Transverse colon (tissue), 4 donors: ENCODE measurements around the gene DOHH. TPM values are rescaled to one million over a fixed set of nuclear protein-coding genes. Genes with fewer than 3 reads are reported as not detected.

ENCODE experiments used
- DNase-seq: peaks from one replicate; pipeline ENCODE4 v3.0.0-alpha.2; 2019
- H3K27ac ChIP-seq, 4 donors: fragments of 200-600 bp; sonication (generic); 2 replicates each; pipeline ENCODE4 v1.5.1; 2016 to 2018; ENCODE audit warnings: inconsistent platforms in 4 of 4
- H3K27me3 ChIP-seq: fragments of 200-600 bp; sonication (generic); 2 replicates; pipeline ENCODE4 v1.5.1; 2017; ENCODE audit warnings: inconsistent platforms
- H3K36me3 ChIP-seq, 4 donors: fragments of 200-600 bp; sonication (generic); 2 replicates each; pipeline ENCODE4 v1.5.1; 2017 to 2019; ENCODE audit warnings: inconsistent platforms in 4 of 4
- H3K4me1 ChIP-seq, 4 donors: fragments of 200-600 bp; sonication (generic); 2 replicates each; pipeline ENCODE4 v1.5.1; 2017 to 2020; ENCODE audit warnings: inconsistent platforms in 4 of 4
- H3K4me3 ChIP-seq, 4 donors: fragments of 200-600 bp; sonication (generic); 1 replicate in 1 of 4; 2 replicates in 3 of 4; pipeline versions ENCODE4 v1.5.1 to v1.6.1; 2017 to 2019; ENCODE audit warnings: inconsistent platforms in 4 of 4
- H3K9me3 ChIP-seq, 2 donors: fragments of 200-600 bp; sonication (generic); 2 replicates each; pipeline ENCODE4 v1.5.1; 2017 to 2019; ENCODE audit warnings: inconsistent platforms in 2 of 2
- EP300 ChIP-seq: sonication (generic); formaldehyde crosslinking; IDR thresholded peaks from one replicate; pipeline ENCODE4 v1.6.1; 2017; ENCODE audit warnings: antibody characterized with exemption, low read depth
- POLR2A ChIP-seq: fragments of 450-650 bp; IDR thresholded peaks from one replicate; pipeline ENCODE4 v1.6.1; 2016; ENCODE audit warnings: antibody characterized with exemption, mild to moderate bottlenecking, moderate library complexity
- POLR2AphosphoS5 ChIP-seq, 3 donors: sonication (generic); formaldehyde crosslinking; IDR thresholded peaks; one replicate each; pipeline ENCODE4 v1.6.1; 2016; ENCODE audit warnings: antibody characterized with exemption in 3 of 3
- WGBS, 2 donors: methylation state at CpG; one replicate each; pipeline ENCODE4 v1.1.5; 2018; ENCODE audit warnings: low coverage in 1 of 2; 5-methylcytosine and 5-hydroxymethylcytosine counted together
- in situ Hi-C, 4 donors: fragments of 200-750 bp; cut with MboI; loops; one replicate each; pipeline versions ENCODE4 v1.15.0 to v1.15.1; 2017; ENCODE audit warnings: low sequenced_read_pairs in 3 of 4, low pct_ligation_motif_present in 1 of 4, low pct_unique_long_range_greater_than_20kb in 1 of 4
- intact Hi-C: fragments of 100-400 bp; cut with DNase I; formaldehyde crosslinking; loops from one replicate; pipeline ENCODE4 v1.15.1; 2023; ENCODE audit warnings: low total_unique reads
- total RNA-seq, 4 donors: library from RNA; depleted of rRNA; stranded (reverse); fragments of >200 nt; gene quantifications; one replicate each; pipeline ENCODE4 v1.1.0, GENCODE V29; 2016
- TF ChIP-seq, protein P1 (sequence below), 5 experiments: fragments of 200-600 bp in 3 of 5; fragments of 450-650 bp in 2 of 5; sonication (generic) in 3 of 5; IDR thresholded peaks; 1 replicate in 2 of 5; 2 replicates in 3 of 5; pipeline ENCODE4 v1.5.1; 2016 to 2017; ENCODE audit warnings: antibody characterized with exemption in 5 of 5, inconsistent platforms in 3 of 5, mild to moderate bottlenecking in 2 of 5, moderate library complexity in 1 of 5

The DOHH gene
- total RNA-seq, 4 donors from 2014 or later: 7.2 to 13.5 (median 10.8) TPM

DNA sequence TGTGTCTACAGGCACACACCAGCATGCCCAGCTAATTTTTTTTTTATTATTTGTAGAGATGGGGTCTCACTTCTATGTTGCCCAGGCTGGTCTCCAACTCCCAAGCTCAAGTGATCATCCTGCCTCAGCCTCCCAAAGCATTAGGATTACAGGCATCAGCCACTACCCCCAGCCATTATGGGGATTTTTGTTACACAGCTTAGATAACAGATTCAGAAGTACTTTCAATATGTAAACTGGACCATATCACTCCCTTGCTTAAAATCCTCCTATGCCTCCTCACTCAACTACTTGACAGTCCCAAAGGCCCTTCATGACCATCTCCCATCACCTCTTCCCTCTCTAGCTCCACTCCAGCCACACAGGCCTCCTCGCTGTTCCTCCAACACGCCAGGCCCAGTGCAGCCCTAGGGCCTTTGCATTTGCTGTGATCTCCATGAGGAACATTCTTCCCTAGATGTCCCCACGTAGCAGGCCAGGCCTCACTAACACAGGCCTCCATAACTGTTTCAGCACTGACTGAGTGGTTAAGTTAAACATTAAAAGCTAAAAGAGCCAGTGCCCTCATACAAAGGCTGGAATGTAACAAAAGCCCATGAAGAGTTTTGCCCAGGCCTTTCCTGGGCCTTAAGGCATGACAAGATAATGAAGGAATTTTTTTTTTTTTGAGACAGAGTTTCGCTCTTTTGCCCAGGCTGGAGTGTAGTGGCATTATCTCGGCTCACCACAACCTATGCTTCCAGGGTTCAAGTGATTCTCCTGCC, 2.5 kb downstream of the DOHH start:
- intact Hi-C loops: no loop called here
- 95 to 100% methylated on average over 3 to 5 of the region's 5 CpGs for WGBS, 2 donors
- H3K36me3 ChIP-seq: peaks cover 0 to 21% (median 2%) of the 10 kb centered on the region in 4 donors
- no peak for DNase-seq
- no peaks in the 10 kb centered on the region for H3K27me3 ChIP-seq
- TF ChIP-seq EP300: no peak
- no peak for TF ChIP-seq POLR2AphosphoS5 (IDR thresholded peaks at IDR 0.05)
- no peak for TF ChIP-seq POLR2A
- TF ChIP-seq, protein P1, sequence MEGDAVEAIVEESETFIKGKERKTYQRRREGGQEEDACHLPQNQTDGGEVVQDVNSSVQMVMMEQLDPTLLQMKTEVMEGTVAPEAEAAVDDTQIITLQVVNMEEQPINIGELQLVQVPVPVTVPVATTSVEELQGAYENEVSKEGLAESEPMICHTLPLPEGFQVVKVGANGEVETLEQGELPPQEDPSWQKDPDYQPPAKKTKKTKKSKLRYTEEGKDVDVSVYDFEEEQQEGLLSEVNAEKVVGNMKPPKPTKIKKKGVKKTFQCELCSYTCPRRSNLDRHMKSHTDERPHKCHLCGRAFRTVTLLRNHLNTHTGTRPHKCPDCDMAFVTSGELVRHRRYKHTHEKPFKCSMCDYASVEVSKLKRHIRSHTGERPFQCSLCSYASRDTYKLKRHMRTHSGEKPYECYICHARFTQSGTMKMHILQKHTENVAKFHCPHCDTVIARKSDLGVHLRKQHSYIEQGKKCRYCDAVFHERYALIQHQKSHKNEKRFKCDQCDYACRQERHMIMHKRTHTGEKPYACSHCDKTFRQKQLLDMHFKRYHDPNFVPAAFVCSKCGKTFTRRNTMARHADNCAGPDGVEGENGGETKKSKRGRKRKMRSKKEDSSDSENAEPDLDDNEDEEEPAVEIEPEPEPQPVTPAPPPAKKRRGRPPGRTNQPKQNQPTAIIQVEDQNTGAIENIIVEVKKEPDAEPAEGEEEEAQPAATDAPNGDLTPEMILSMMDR (IDR thresholded peaks at IDR 0.05): no peak
- no peak overlapping the region for H3K4me3 ChIP-seq
- peaks cover 0 to 20% (median 10%) of the 10 kb centered on the region in 4 donors for H3K4me1 ChIP-seq
- H3K27ac ChIP-seq: no peak overlapping the region
- H3K9me3 ChIP-seq: no peaks in the 10 kb centered on the region
- in situ Hi-C loops: no loop called here

DNA sequence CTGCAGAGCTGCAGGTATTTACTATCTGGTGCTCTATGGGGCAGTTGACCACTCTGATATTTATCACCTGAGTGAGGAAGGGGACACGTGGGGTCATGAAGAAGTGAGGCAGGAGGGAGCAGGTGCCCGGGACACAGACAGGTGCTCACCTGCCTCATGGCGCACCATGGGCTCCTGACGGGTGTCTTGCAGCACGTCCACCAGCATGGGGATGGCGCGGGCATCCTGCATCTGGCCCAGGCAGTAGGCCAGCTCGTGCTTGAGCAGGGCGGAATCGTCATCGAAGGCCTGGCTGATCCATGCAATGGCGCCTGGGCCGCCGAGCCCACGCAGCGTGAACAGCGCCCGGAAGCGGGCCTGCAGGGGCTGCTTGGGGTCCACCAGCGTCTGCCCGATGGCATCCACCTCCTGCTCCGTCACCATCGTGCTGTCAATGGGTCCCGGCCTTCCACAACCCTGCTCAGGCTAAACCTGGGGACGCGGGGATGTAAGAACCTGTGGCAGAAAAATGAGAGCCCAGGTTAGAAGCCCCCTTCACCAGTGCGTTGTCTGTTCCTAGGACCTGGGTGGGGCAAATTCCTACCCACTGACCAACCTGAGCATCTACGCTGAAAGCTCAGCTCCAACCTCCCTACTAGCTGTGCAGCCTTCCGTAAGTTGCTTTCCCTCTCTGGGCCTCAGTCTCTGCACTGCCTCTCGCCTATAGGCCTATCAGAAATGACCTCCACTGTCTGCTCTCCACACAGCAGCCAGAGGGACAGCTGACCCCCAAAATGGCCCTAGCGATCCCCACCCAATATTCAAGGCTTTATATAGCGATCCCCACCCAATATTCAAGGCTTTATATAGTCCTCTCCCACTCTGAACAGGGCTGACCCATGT, 3.8 kb downstream of the DOHH start:
- Histone ChIP-seq H3K4me1 (peaks cover 0 to 20% (median 10%) of the 10 kb centered on the region in 4 donors), H3K4me3 (no peak overlapping the region), H3K27me3 (no peaks in the 10 kb centered on the region), H3K9me3 (no peaks in the 10 kb centered on the region), H3K36me3 (peaks cover 0 to 21% (median 5%) of the 10 kb centered on the region in 4 donors), H3K27ac (no peak overlapping the region)
- no peak for DNase-seq
- no peak for TF ChIP-seq POLR2A
- intact Hi-C loops (no loop called here), in situ Hi-C loops (no loop called here)
- WGBS, 2 donors: 98% methylated on average over 32 of the region's 32 CpGs; no CpG with 5 or more reads in 1 of the 2 donors

DNA sequence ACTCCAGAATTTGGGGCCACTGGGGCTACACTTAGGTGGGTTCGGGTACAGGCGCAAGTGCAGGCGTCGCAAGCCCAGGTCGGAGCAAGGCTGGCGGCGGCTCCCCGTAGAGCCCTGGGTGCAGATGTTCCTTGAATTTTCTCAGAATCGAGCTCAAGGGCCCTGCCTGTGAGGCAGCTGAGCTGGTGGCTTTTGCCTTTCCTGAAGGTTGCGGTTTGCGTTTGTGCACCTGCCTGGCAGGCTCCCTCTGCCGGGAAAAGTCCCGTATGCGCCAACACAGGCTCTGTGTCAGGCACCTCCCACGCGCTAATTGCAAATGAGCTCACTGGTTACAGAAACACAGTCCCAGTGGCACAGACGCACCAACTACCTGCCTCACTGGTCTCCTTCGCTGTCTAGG, 5.9 kb downstream of the DOHH start:
- intact Hi-C loops (no loop called here), in situ Hi-C loops (no loop called here)
- peaks cover 0 to 11% (median 3%) of the 10 kb centered on the region in 4 donors for H3K4me1 ChIP-seq
- H3K27ac ChIP-seq: no peak overlapping the region
- H3K4me3 ChIP-seq: no peak overlapping the region
- WGBS, 2 donors: 81 to 89% methylated on average over 6 to 18 of the region's 18 CpGs
- TF ChIP-seq, protein P1 (IDR thresholded peaks at IDR 0.05): no peak
- no peak for TF ChIP-seq POLR2A
- TF ChIP-seq EP300: no peak
- no peak for TF ChIP-seq POLR2AphosphoS5 (IDR thresholded peaks at IDR 0.05)
- H3K27me3 ChIP-seq: no peaks in the 10 kb centered on the region
- H3K9me3 ChIP-seq: no peaks in the 10 kb centered on the region
- peaks cover 0 to 21% (median 7%) of the 10 kb centered on the region in 4 donors for H3K36me3 ChIP-seq
- no peak for DNase-seq

DNA sequence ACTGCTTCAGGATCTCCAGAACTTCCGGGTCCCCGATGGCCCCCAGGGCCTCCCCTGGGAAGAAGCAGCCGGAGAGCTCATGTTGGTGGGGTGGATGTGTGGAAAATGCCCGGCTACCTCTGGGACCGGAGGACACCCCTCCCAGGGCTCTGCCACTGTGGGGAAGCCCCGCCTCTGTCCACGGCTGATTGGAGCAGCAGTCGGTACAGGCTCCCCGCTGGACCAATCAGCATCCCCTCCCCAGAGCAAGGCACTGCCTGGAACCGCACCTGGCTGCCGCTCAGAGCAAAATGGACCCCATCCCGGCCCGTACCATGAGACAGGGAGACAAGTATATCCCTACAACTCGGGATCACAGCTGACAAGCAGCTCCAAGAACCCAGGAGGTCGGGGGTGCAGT, 6.4 kb downstream of the DOHH start:
- H3K36me3 ChIP-seq: peaks cover 0 to 21% (median 7%) of the 10 kb centered on the region in 4 donors
- no peak for DNase-seq
- no peak for TF ChIP-seq POLR2AphosphoS5 (IDR thresholded peaks at IDR 0.05)
- no peak for TF ChIP-seq POLR2A
- TF ChIP-seq EP300: no peak
- TF ChIP-seq, protein P1 (IDR thresholded peaks at IDR 0.05): no peak
- H3K9me3 ChIP-seq: no peaks in the 10 kb centered on the region
- 88% methylated on average over 14 of the region's 15 CpGs; no CpG with 5 or more reads in 1 of the 2 donors for WGBS, 2 donors
- intact Hi-C loops (no loop called here), in situ Hi-C loops (no loop called here)
- H3K27ac ChIP-seq: no peak overlapping the region
- H3K4me1 ChIP-seq: peaks cover 0 to 6% (median 0%) of the 10 kb centered on the region in 4 donors
- H3K27me3 ChIP-seq: no peaks in the 10 kb centered on the region
- H3K4me3 ChIP-seq: no peak overlapping the region
